GM23338 (cell line): ENCODE measurements around the gene OPN4. TPM values are rescaled to one million over a fixed set of nuclear protein-coding genes. Genes with fewer than 3 reads are reported as not detected.

ENCODE experiments used
- ATAC-seq: fragments of 200-7000 bp; cut with Tn5 transposase; 3 replicates; pipeline ENCODE4 v1.9.1; 2020
- DNase-seq: peaks from one replicate; pipeline ENCODE4 v3.0.0-alpha.2; 2015; ENCODE audit warnings: low spot score
- H2AFZ ChIP-seq: fragments of 200-600 bp; sonication (generic); 2 replicates; pipeline ENCODE4 v1.8.0; 2016; ENCODE audit warnings: antibody characterized with exemption, mild to moderate bottlenecking, moderate library complexity
- H3F3A ChIP-seq: fragments of 200-600 bp; sonication (generic); replicated peaks from 2 replicates; pipeline ENCODE4 v1.8.0; 2017; ENCODE audit warnings: antibody characterized with exemption, mixed run types, low read depth
- H3K27ac ChIP-seq: fragments of 200-600 bp; sonication (generic); 2 replicates; pipeline ENCODE4 v1.6.1; 2016; ENCODE audit warnings: low read depth
- H3K27me3 ChIP-seq: fragments of 200-600 bp; sonication (generic); 2 replicates; pipeline ENCODE4 v1.8.0; 2016; ENCODE audit warnings: mild to moderate bottlenecking, mixed run types, moderate library complexity; ENCODE audit not compliant: insufficient read depth
- H3K36me3 ChIP-seq: fragments of 200-600 bp; sonication (generic); 2 replicates; pipeline ENCODE4 v1.8.0; 2016; ENCODE audit warnings: mild to moderate bottlenecking; ENCODE audit not compliant: insufficient read depth
- H3K4me1 ChIP-seq: fragments of 200-600 bp; sonication (generic); 2 replicates; pipeline ENCODE4 v1.8.0; 2016; ENCODE audit warnings: mild to moderate bottlenecking, moderate library complexity; ENCODE audit not compliant: insufficient read depth
- H3K4me2 ChIP-seq: fragments of 200-600 bp; sonication (generic); 2 replicates; pipeline ENCODE4 v1.7.1; 2017; ENCODE audit warnings: mixed run types
- H3K4me3 ChIP-seq: fragments of 200-600 bp; sonication (generic); 2 replicates; pipeline ENCODE4 v1.6.1; 2016; ENCODE audit warnings: mixed run types
- H3K79me2 ChIP-seq: fragments of 200-600 bp; sonication (generic); replicated peaks from 2 replicates; pipeline ENCODE4 v1.8.0; 2017; ENCODE audit warnings: mild to moderate bottlenecking; ENCODE audit not compliant: insufficient read depth
- H3K9me2 ChIP-seq: fragments of 200-600 bp; sonication (generic); 2 replicates; pipeline ENCODE4 v1.8.0; 2017; ENCODE audit not compliant: insufficient read depth
- H4K20me1 ChIP-seq: fragments of 200-600 bp; sonication (generic); replicated peaks from 2 replicates; pipeline ENCODE4 v1.8.0; 2017; ENCODE audit warnings: mild to moderate bottlenecking; ENCODE audit not compliant: insufficient read depth
- H3K27ac Mint-ChIP-seq: 2 replicates; pipeline ENCODE4 v1.8.0; 2020; ENCODE audit warnings: inconsistent platforms, mild to moderate bottlenecking, moderate library complexity, mixed read lengths
- H3K27me3 Mint-ChIP-seq: 3 replicates; pipeline ENCODE4 v1.8.0; 2022; ENCODE audit warnings: low read depth, mild to moderate bottlenecking, moderate library complexity, mixed read lengths, inconsistent platforms; ENCODE audit not compliant: insufficient read depth, poor library complexity
- H3K36me3 Mint-ChIP-seq: 3 replicates; pipeline ENCODE4 v1.8.0; 2021; ENCODE audit warnings: low read depth, mild to moderate bottlenecking, inconsistent platforms, moderate library complexity, mixed read lengths
- H3K4me1 Mint-ChIP-seq: 3 replicates; pipeline ENCODE4 v1.8.0; 2020; ENCODE audit warnings: mild to moderate bottlenecking, inconsistent platforms, mixed read lengths
- H3K4me3 Mint-ChIP-seq: 3 replicates; pipeline ENCODE4 v1.8.0; 2021; ENCODE audit warnings: moderate library complexity, mild to moderate bottlenecking, inconsistent platforms, mixed read lengths
- H3K9me3 Mint-ChIP-seq: 3 replicates; pipeline ENCODE4 v1.8.0; 2020; ENCODE audit warnings: moderate library complexity, mild to moderate bottlenecking, inconsistent platforms, mixed read lengths
- CREB1 ChIP-seq: fragments of 250-450 bp; sonication (Bioruptor Pico); IDR thresholded peaks from 2 replicates; pipeline ENCODE4 v1.5.0; 2020; ENCODE audit warnings: low read depth, mild to moderate bottlenecking, moderate library complexity
- EZH2 ChIP-seq: fragments of 200-600 bp; sonication (generic); IDR thresholded peaks from one replicate; pipeline ENCODE4 v1.8.0; 2017; ENCODE audit warnings: antibody characterized with exemption, mild to moderate bottlenecking, low read depth; ENCODE audit not compliant: unreplicated experiment
- EZH2phosphoT487 ChIP-seq: fragments of 200-600 bp; sonication (generic); IDR thresholded peaks from one replicate; pipeline ENCODE4 v1.8.1; 2018; ENCODE audit warnings: antibody characterized with exemption; ENCODE audit not compliant: unreplicated experiment
- JUNB ChIP-seq: IDR thresholded peaks from one replicate; pipeline ENCODE4 v1.6.1; 2016; ENCODE audit warnings: antibody characterized with exemption; ENCODE audit not compliant: unreplicated experiment
- NANOG ChIP-seq: IDR thresholded peaks from 2 replicates; pipeline ENCODE4 v1.6.1; 2016; ENCODE audit warnings: antibody characterized with exemption, borderline replicate concordance
- POLR2AphosphoS5 ChIP-seq: IDR thresholded peaks from 2 replicates; pipeline ENCODE4 v1.6.1; 2016; ENCODE audit warnings: antibody characterized with exemption, low read depth
- STAT1 ChIP-seq: IDR thresholded peaks from one replicate; pipeline ENCODE4 v1.6.1; 2016; ENCODE audit warnings: antibody characterized with exemption; ENCODE audit not compliant: unreplicated experiment
- ZNF114 ChIP-seq: fragments of 250-450 bp; sonication (Bioruptor Pico); IDR thresholded peaks from 2 replicates; pipeline ENCODE4 v1.5.0; 2020; ENCODE audit warnings: mild to moderate bottlenecking, moderate library complexity
- ZNF331 ChIP-seq: fragments of 250-450 bp; sonication (Bioruptor Pico); IDR thresholded peaks from 2 replicates; pipeline ENCODE4 v1.5.0; 2020; ENCODE audit warnings: low read depth, mild to moderate bottlenecking, moderate library complexity
- ZNF462 ChIP-seq: fragments of 250-450 bp; sonication (Bioruptor Pico); IDR thresholded peaks from 2 replicates; pipeline ENCODE4 v1.5.0; 2020; ENCODE audit warnings: mild to moderate bottlenecking, moderate library complexity
- polyA plus RNA-seq: library from polyadenylated mRNA; unstranded; fragments of >200 nt; fragmentation: Nextera tagmentation; extraction: Ambion mirVana; gene quantifications from 2 replicates; pipeline ENCODE4 v1.2.1, GENCODE V29; 2016
- total RNA-seq: library from RNA; depleted of rRNA; stranded (reverse); fragments of >200 nt; shearing (Covaris generic); gene quantifications from 2 replicates; pipeline ENCODE4 v1.2.3, GENCODE V29; 2014
- TF ChIP-seq, protein P1 (sequence below), 2 experiments: fragments of 200-600 bp in 1 of 2; sonication (generic) in 1 of 2; conservative IDR thresholded peaks; 2 replicates each; pipeline versions ENCODE4 v1.5.1 to v1.6.1; 2016 to 2017; ENCODE audit warnings: antibody characterized with exemption in 2 of 2, low read depth in 2 of 2, mild to moderate bottlenecking in 2 of 2, moderate library complexity in 1 of 2
- TF ChIP-seq, protein P2 (sequence below): IDR thresholded peaks from 2 replicates; pipeline ENCODE4 v1.6.1; 2016; ENCODE audit warnings: antibody characterized with exemption
- TF ChIP-seq, protein P3 (sequence below): IDR thresholded peaks from one replicate; pipeline ENCODE4 v1.6.1; 2018; ENCODE audit warnings: antibody characterized with exemption; ENCODE audit not compliant: unreplicated experiment

OPN4 gene
- total and polyA plus RNA-seq, 2 experiments from 2014 or later = not detected

DNA sequence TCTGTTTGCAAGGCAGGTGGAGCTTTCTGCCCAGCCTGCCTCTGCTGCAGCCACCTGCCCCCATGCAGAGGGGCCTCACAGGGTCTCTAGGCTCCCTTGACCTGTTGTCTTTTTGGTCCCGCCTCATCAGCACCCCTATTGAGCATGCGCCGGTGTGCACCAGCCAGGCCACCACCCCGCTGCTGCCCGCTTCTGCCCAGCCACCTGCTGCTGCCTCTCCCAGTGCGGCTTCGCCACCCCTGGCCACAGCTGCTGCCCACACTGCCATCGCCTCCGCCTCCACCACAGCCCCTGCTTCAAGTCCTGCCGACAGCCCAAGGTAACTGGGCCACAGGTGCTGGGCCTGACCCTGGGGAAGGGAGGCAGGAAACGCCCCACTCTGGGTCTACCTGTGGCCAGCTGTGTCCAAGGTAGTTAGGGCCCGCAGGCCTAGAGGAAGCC is 52.1 kb downstream of the OPN4 start:
- no peak overlapping the region for H3K4me3 ChIP-seq
- no peaks in the 10 kb centered on the region; the same call in 2 of the 3 replicates for H3K36me3 Mint-ChIP-seq
- H4K20me1 ChIP-seq = no peaks in the 10 kb centered on the region
- H3K79me2 ChIP-seq = no peaks in the 10 kb centered on the region
- H3K36me3 ChIP-seq = no peaks in the 10 kb centered on the region
- DNase-seq = no peak
- no peak overlapping the region for H3K27ac ChIP-seq
- peak overlapping the region; percentile 52; the same call in 1 of the 2 replicates for H2AFZ ChIP-seq
- 0 out of 2 replicates have a peak, but pooled peaks cover 7% of the 10 kb centered on the region for H3F3A ChIP-seq
- peaks cover 40% of the 10 kb centered on the region for H3K4me1 Mint-ChIP-seq
- no peak overlapping the region for H3K4me2 ChIP-seq
- peaks cover 14% of the 10 kb centered on the region for H3K27me3 Mint-ChIP-seq
- H3K27ac Mint-ChIP-seq = no peak overlapping the region
- H3K4me1 ChIP-seq = peaks cover 10% of the 10 kb centered on the region
- peaks cover 8% of the 10 kb centered on the region; the same call in 1 of the 2 replicates for H3K9me2 ChIP-seq
- TF ChIP-seq ZNF114 (CRISPR knock-in tag) (no peak), POLR2AphosphoS5 (no peak), CREB1 (CRISPR knock-in tag) (no peak), ZNF462 (no peak), EZH2phosphoT487 (no peak), ZNF331 (CRISPR knock-in tag) (no peak), EZH2 (no peak), STAT1 (no peak), JUNB (no peak), NANOG (no peak)
- TF ChIP-seq, protein P1, sequence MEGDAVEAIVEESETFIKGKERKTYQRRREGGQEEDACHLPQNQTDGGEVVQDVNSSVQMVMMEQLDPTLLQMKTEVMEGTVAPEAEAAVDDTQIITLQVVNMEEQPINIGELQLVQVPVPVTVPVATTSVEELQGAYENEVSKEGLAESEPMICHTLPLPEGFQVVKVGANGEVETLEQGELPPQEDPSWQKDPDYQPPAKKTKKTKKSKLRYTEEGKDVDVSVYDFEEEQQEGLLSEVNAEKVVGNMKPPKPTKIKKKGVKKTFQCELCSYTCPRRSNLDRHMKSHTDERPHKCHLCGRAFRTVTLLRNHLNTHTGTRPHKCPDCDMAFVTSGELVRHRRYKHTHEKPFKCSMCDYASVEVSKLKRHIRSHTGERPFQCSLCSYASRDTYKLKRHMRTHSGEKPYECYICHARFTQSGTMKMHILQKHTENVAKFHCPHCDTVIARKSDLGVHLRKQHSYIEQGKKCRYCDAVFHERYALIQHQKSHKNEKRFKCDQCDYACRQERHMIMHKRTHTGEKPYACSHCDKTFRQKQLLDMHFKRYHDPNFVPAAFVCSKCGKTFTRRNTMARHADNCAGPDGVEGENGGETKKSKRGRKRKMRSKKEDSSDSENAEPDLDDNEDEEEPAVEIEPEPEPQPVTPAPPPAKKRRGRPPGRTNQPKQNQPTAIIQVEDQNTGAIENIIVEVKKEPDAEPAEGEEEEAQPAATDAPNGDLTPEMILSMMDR (conservative IDR thresholded peaks at IDR 0.05; ENCODE audit: low read depth in 2 of 2) = no peak
- TF ChIP-seq, protein P2, sequence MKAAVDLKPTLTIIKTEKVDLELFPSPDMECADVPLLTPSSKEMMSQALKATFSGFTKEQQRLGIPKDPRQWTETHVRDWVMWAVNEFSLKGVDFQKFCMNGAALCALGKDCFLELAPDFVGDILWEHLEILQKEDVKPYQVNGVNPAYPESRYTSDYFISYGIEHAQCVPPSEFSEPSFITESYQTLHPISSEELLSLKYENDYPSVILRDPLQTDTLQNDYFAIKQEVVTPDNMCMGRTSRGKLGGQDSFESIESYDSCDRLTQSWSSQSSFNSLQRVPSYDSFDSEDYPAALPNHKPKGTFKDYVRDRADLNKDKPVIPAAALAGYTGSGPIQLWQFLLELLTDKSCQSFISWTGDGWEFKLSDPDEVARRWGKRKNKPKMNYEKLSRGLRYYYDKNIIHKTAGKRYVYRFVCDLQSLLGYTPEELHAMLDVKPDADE = no peak
- TF ChIP-seq, protein P3, sequence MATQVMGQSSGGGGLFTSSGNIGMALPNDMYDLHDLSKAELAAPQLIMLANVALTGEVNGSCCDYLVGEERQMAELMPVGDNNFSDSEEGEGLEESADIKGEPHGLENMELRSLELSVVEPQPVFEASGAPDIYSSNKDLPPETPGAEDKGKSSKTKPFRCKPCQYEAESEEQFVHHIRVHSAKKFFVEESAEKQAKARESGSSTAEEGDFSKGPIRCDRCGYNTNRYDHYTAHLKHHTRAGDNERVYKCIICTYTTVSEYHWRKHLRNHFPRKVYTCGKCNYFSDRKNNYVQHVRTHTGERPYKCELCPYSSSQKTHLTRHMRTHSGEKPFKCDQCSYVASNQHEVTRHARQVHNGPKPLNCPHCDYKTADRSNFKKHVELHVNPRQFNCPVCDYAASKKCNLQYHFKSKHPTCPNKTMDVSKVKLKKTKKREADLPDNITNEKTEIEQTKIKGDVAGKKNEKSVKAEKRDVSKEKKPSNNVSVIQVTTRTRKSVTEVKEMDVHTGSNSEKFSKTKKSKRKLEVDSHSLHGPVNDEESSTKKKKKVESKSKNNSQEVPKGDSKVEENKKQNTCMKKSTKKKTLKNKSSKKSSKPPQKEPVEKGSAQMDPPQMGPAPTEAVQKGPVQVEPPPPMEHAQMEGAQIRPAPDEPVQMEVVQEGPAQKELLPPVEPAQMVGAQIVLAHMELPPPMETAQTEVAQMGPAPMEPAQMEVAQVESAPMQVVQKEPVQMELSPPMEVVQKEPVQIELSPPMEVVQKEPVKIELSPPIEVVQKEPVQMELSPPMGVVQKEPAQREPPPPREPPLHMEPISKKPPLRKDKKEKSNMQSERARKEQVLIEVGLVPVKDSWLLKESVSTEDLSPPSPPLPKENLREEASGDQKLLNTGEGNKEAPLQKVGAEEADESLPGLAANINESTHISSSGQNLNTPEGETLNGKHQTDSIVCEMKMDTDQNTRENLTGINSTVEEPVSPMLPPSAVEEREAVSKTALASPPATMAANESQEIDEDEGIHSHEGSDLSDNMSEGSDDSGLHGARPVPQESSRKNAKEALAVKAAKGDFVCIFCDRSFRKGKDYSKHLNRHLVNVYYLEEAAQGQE = no peak
- peak; percentile 15 for ATAC-seq
- no peak overlapping the region for H3K4me3 Mint-ChIP-seq
- H3K9me3 Mint-ChIP-seq = no peaks in the 10 kb centered on the region; the same call in 2 of the 3 replicates
- H3K27me3 ChIP-seq = no peaks in the 10 kb centered on the region
